GM21367 (cell line): Measurements from ENCODE around the gene SNTG2.

Source experiments
- ATAC-seq: cut with Tn5 transposase; IDR thresholded peaks from one replicate; pipeline ENCODE4 v1.9.1; 2021; ENCODE audit not compliant: unreplicated experiment

SNTG2 gene

DNA sequence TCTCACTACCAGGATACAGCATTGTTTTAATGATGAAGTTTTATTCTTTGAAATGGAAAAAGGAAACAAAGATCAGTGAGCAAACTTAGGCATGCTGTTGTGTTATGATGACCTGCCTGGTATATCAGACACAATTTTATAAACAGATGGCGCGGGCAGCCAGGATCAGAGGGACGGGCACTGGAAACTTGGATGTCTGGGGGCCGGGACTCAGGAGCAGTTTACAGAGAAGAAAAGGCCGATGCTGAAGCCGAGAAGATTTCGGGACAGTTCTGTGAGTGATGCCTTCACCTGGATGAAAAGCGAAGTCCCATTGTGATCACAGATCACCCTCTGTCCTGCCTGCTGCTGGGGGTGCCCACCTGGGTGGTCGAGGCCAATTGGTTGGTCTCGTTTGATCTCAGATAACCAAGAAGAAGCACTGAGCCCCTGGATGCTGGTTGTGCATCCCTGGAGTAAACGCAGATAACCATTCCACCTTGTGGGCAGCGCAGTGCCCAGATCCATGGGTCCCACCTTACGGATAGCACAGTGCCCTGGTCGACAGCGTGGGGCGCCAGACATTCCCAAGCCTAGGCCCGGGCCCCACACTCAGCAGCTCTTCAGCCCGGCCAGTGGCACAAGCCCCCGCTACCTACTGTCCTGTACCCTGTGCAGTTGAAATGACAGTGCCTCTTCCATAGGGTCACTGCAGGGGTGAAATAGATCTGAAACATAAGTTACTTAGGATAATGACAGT lies 279.7 kb downstream of the SNTG2 start:
- ATAC-seq = no peak

- ATAC-seq = no peak
Measured at GRCh38 chr2:1231466-1232063, 280.9 kb downstream of the SNTG2 start.

DNA sequence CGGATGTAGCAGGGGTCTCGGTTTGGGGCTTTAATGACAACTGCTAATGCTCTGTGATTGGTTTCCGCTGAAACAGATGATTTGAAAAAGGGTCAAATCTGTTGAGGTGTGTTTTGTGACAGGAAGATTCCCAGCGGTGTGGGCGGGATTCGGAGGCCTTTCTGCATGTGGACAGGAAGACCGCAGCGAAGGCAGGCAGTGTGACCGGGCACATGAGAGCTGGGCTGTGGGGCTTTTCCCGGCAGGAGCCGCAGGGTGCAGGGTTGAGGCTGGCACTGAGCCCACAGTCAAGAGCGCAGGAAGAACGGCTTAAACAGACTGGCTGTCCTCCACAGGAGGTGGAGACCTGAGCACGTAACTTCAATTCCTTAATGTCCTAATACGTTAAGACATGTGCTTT lies 282.6 kb downstream of the SNTG2 start:
- ATAC-seq = no peak

- ATAC-seq = no peak
Measured at GRCh38 chr2:1234731-1235308, 284.2 kb downstream of the SNTG2 start.

DNA sequence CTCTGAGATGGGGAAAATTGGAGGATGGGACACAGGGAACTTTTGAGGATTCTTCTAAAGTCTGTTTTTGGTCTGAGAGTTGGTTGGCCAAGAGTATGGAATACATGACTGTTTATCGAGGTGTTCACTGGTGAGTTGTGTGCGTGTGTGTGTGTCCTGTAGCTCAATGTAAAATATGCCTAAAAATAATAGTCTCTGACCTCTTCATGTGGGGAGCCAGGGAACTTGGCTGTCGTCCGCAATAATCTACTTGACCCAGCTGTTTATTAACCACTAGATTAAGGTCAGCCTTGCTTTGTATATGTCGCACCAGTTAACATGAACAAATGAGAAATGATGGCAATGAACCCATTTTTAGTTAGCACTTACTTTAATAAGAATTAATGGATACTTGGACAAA lies 285.2 kb downstream of the SNTG2 start:
- ATAC-seq = no peak

DNA sequence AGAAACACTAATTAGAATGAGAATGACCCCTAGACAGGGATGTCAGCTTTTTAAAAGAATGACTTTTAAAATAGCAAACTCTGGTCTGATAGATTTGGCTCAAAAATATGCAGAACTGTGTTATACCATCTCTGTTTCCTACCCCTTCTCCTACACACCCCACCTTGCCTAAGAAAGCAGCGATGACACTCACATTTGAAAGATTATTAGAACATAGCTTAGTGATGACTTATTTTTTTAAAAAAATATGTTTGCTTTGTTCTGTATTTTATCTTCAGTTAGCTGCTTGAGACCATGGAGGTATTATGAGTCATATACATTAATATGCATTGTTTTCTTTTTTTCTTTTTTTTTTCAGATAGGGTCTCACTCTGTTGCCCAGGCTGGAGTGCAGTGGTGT lies 286.0 kb downstream of the SNTG2 start:
- no peak for ATAC-seq

DNA sequence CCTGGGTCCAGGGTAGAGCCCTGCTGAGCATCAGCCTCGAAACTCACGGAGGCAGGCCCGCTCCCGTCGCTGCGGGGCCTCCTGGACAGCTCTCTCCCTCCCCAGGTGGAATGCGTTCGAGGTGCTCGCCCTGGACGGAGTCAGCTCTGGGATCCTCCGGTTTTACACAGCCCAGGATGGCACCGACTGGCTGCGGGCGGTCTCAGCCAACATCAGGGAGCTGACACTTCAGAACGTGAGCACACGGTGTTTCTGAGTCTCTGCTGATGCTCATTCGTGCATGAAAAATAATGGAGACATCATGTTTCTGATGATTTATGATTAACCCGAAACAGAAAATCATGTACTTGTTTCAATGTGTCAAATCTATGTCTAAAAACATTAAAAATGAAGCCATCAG lies 287.1 kb downstream of the SNTG2 start:
- no peak for ATAC-seq

GRCh38 chr2:1238598-1239138 lies 288.0 kb downstream of the SNTG2 start:
- no peak for ATAC-seq

DNA sequence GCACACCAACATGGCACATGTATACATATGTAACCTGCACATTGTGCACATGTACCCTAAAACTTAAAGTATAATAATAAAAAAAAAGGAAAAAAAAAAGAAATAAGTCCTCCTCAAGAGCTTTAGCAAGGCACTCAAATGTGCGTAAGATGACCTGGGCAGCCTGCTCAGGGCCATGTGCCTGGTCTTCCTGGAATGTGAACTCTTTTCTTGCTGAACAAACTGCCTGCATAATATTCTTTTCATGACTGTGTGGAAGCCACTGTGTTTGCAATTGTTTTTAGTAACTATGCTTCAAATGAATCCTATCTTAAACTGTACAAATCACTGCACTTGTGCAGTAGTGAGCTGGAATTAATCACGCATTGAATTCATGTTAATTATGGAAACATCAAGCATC lies 294.5 kb downstream of the SNTG2 start:
- no peak for ATAC-seq

DNA sequence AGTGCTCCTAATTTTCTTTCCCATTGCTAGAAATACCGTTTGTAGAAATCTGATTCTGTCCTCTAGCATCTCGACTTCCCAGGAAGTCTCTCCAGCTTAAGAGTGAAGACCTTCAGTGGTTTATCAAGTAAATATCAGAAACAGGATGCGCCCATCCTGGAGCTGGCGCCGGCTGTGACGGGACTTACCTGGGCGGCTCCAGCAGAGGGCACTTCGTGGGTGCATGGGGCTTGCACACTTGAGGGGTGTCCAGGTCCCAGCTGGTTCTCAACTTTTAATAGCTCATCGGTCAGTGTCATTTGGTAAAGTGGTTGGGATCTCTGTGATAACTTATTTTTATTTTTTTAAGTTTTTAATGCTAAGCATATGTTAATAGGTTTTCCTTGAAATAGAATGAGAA lies 295.6 kb downstream of the SNTG2 start:
- ATAC-seq = no peak

GRCh38 chr2:1246991-1247390 lies 296.3 kb downstream of the SNTG2 start:
- no peak for ATAC-seq

DNA sequence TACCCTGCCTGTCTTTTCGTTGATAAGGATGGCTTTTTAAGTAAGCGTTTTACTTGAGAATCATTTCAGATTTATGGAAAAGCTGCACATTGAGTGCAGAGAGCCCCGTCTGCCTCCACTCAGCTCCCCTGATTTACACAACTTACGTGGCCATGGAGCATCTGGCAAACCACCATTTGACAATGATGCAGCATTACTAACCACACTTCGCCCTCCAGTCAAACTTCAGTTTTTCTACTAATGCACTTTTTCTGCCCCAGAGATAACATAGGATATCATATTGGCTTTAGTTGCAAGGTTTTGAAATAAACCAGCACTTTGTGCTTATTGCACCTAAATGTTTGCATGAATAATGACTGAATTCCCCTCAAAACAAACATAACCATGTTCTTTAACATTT lies 297.5 kb downstream of the SNTG2 start:
- ATAC-seq = no peak

GRCh38 chr2:1249897-1250687 lies 299.4 kb downstream of the SNTG2 start:
- ATAC-seq = no peak

DNA sequence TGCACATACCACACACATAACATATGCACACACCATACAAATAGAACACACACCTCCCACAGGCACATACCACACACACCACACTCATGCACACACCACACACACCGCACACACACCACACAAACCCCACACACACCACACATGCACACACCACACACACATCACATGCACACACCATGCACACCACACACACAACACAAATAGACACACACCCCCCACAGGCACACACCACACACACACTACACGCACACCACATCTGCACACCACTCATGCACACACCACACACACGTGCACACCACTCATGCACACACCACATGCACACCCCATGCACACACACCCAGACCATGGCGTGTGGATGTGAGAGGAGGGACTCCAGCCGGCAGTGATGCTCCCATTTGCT lies 300.9 kb downstream of the SNTG2 start:
- ATAC-seq = no peak

GRCh38 chr2:1253629-1254028 lies 303.0 kb downstream of the SNTG2 start:
- ATAC-seq = no peak

DNA sequence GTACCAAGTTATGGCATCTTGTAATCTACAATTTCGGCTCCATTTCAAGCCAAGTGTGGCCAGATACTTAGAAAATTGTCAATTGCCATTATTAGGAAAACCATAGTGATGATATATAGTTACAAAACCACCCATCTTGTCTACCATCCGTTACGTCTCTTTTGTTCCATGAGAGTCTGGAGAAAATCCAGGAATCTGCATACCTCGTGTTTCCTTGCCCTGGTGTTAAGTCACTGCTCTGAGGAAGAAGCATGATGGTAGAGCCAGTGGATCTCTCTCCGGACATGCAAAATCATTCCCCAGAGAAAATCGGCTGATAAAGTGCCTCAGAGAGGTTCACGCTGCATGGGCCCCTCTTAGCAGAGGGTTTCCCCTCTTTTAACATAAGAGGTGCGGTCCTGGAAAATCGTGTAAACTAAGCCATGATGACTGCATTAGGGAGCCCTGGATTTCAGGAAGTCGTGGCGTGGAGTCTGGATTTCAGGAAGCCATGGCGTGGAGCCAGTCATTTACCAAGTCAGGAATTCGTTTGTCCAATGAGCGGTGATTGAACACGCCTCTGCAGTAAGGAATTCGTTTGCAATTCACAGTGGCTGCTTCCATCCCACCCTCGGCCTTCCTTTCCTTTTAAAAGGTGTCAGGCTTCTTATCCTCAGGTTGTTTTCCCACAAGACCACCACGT lies 304.2 kb downstream of the SNTG2 start:
- no peak for ATAC-seq

- ATAC-seq = no peak
Measured at GRCh38 chr2:1256632-1257324, 306.1 kb downstream of the SNTG2 start.

DNA sequence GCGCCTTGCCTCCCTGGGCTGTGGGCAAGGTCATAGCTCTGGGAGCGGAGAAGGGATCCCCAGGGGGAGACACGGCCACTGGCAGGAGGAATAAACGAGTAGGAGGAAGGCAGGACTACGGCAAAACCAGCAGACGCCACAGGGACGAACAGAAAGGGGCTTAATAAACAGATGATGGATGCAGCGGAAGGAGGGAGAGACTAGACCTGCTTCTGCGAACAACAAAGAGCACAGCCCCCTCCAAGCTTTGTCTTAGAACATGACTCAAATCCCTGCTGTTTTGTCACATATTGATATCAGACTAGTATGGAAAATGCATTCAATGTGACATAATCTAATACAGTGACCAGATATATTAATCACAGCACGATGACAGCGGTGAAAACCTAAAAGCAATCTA lies 306.7 kb downstream of the SNTG2 start:
- ATAC-seq = no peak

DNA sequence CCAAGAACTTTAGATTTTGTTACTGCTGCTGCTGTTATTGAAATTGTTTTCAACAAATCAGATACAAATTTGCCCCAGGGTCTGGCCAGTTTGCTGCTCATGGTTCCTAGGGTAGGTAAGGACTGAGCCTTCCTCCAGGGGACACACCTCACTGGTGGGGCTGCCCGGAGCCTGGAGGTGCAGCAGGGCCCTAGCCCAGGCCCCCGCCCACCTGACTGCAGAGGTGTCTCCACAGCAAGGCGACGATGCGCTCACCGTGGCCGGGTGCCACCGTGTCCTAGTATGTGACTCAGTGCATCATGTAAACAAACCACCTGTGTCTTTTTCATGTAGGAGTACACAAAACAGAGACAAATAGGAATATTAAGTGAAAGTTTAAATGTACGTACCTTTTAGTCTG lies 309.1 kb downstream of the SNTG2 start:
- no peak for ATAC-seq

DNA sequence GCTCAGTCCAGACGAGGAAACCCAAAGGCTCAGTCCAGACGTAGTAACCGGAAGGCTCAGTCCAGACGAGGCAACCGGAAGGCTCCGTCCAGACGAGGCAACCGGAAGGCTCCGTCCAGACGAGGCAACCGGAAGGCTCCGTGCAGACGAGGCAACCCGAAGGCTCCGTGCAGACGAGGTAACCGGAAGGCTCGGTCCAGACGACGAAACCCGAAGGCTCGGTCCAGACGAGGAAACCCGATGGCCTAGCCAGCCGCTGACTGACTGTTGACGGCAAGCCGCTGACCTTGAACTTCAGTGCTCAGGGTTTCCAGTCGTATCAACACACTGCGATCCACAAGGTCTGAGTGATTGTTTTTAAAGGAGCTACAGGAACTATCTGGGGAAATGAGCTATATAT lies 312.0 kb downstream of the SNTG2 start:
- ATAC-seq = no peak
